GM12878 (cell line): Measurements from ENCODE around the gene ANKRD13D. TPM values are rescaled to one million over a fixed set of nuclear protein-coding genes. Genes with fewer than 3 reads are reported as not detected.

Experiments used
- ATAC-seq: fragments of 200-7000 bp; cut with Tn5 transposase; 3 replicates; pipeline ENCODE4 v1.9.1; 2020; ENCODE audit warnings: mild to moderate bottlenecking, moderate library complexity
- BruUV-seq: library from RNA; stranded (reverse); fragments of 400-500 nt; replicated peaks from 2 replicates; lab custom pipeline; 2021; lab: Mats Ljungman, UMichigan
- CTCF ChIA-PET: fragments of 300-600 bp; sonication (Branson Sonifier 250); formaldehyde crosslinking; extraction: SDS; loops from one replicate; lab custom pipeline; 2021; ENCODE audit warnings: inconsistent platforms; lab: Yijun Ruan, JAX
- POLR2A ChIA-PET: fragments of 350-600 bp; formaldehyde crosslinking; extraction: SDS; loops from one replicate; lab custom pipeline; 2021; ENCODE audit warnings: inconsistent platforms; lab: Charles Lee
- RAD21 ChIA-PET: fragments of 300-600 bp; sonication (Branson Sonifier 250); formaldehyde crosslinking; loops from one replicate; lab custom pipeline; 2023; ENCODE audit warnings: antibody characterized with exemption; ENCODE audit not compliant: unreplicated experiment; lab: Charles Lee
- SMC1A ChIA-PET: fragments of 300-600 bp; sonication (Branson Sonifier 250); formaldehyde crosslinking; loops from one replicate; lab custom pipeline; 2023; ENCODE audit not compliant: unreplicated experiment, uncharacterized antibody; lab: Charles Lee
- DNase-seq: peaks from one replicate; pipeline ENCODE4 v3.0.0-alpha.2; 2011; ENCODE audit warnings: low read depth, low spot score
- FAIRE-seq: peaks from 3 replicates; lab custom pipeline; 2011; peaks lifted over from hg19 to GRCh38; lab: Jason Lieb, UNC
- H2AFZ ChIP-seq: 2 replicates; pipeline ENCODE4 v1.6.0; 2011; ENCODE audit warnings: low read depth, low read length, control low read depth; ENCODE audit not compliant: control insufficient read depth
- H3K27ac ChIP-seq: 2 replicates; pipeline ENCODE4 v1.5.1; 2011; ENCODE audit warnings: control low read depth; ENCODE audit not compliant: control insufficient read depth, insufficient read depth
- H3K27me3 ChIP-seq, 2 experiments: replicated peaks in 1 of 2; 2 replicates each; pipeline versions ENCODE4 v1.6.0 to v1.6.1; 2011; ENCODE audit warnings: low read length in 1 of 2; ENCODE audit not compliant: control insufficient read depth in 2 of 2, insufficient read depth in 2 of 2
- H3K36me3 ChIP-seq, 2 experiments: 2 replicates each; pipeline ENCODE4 v1.5.1; 2011; ENCODE audit warnings: low read length in 1 of 2; ENCODE audit not compliant: control insufficient read depth in 2 of 2, insufficient read depth in 2 of 2
- H3K4me1 ChIP-seq: 2 replicates; pipeline ENCODE4 v1.6.1; 2011; ENCODE audit warnings: mild to moderate bottlenecking, low read length, moderate library complexity, mixed read lengths; ENCODE audit not compliant: control insufficient read depth, insufficient read depth
- H3K4me2 ChIP-seq: 2 replicates; pipeline ENCODE4 v1.6.0; 2011; ENCODE audit warnings: control low read depth; ENCODE audit not compliant: control insufficient read depth, insufficient read depth
- H3K4me3 ChIP-seq: fragments of 200-600 bp; sonication (generic); 2 replicates; pipeline ENCODE4 v1.5.1; 2016
- H3K79me2 ChIP-seq: 2 replicates; pipeline ENCODE4 v1.6.0; 2011; ENCODE audit warnings: low read length; ENCODE audit not compliant: control insufficient read depth, insufficient read depth
- H3K9ac ChIP-seq: 2 replicates; pipeline ENCODE4 v1.8.0; 2011; ENCODE audit warnings: low read length, control low read depth, mixed read lengths; ENCODE audit not compliant: control insufficient read depth, insufficient read depth
- H3K9me3 ChIP-seq: replicated peaks from 3 replicates; pipeline ENCODE4 v1.5.1; 2011; ENCODE audit warnings: mild to moderate bottlenecking, low read length; ENCODE audit not compliant: control insufficient read depth, insufficient read depth
- H4K20me1 ChIP-seq: 2 replicates; pipeline ENCODE4 v1.6.0; 2011; ENCODE audit not compliant: control insufficient read depth, insufficient read depth
- CBFB ChIP-seq: IDR thresholded peaks from 2 replicates; pipeline ENCODE4 v1.6.1; 2016; ENCODE audit warnings: antibody characterized with exemption, low read depth
- GATAD2B ChIP-seq: fragments of 450-650 bp; conservative IDR thresholded peaks from 2 replicates; pipeline ENCODE4 v1.6.1; 2017; ENCODE audit warnings: low read depth, mild to moderate bottlenecking, moderate library complexity
- KAT2A ChIP-seq: conservative IDR thresholded peaks from 2 replicates; pipeline ENCODE4 v1.6.1; 2011; ENCODE audit warnings: low read depth, low read length; ENCODE audit not compliant: control insufficient read depth
- LARP7 ChIP-seq: fragments of 450-650 bp; IDR thresholded peaks from 2 replicates; pipeline ENCODE4 v1.6.1; 2017; ENCODE audit warnings: mild to moderate bottlenecking
- MYC ChIP-seq: IDR thresholded peaks from 2 replicates; pipeline ENCODE4 v1.6.1; 2011; ENCODE audit warnings: mild to moderate bottlenecking, low read length, moderate library complexity, inconsistent platforms; ENCODE audit not compliant: insufficient read depth, insufficient replicate concordance, insufficient read length, severe bottlenecking
- NRF1 ChIP-seq: conservative IDR thresholded peaks from 2 replicates; pipeline ENCODE4 v1.6.1; 2011; ENCODE audit warnings: mild to moderate bottlenecking, low read depth, low read length, improper control_type of control experiment
- PRDM15 ChIP-seq: fragments of 450-650 bp; formaldehyde crosslinking; IDR thresholded peaks from 2 replicates; pipeline ENCODE4 v1.4.0; 2020; ENCODE audit warnings: mild to moderate bottlenecking, moderate library complexity
- SREBF2 ChIP-seq: IDR thresholded peaks from 2 replicates; pipeline ENCODE4 v1.6.1; 2012; ENCODE audit warnings: mild to moderate bottlenecking, low read length
- STAT1 ChIP-seq: fragments of 450-650 bp; conservative IDR thresholded peaks from 2 replicates; pipeline ENCODE4 v1.6.1; 2014; ENCODE audit warnings: antibody characterized with exemption, mild to moderate bottlenecking
- TCF7 ChIP-seq: IDR thresholded peaks from 2 replicates; pipeline ENCODE4 v1.6.1; 2014; ENCODE audit warnings: antibody characterized with exemption, borderline replicate concordance
- USF2 ChIP-seq: IDR thresholded peaks from 2 replicates; pipeline ENCODE4 v1.6.1; 2011; ENCODE audit warnings: low read depth, low read length, improper control_type of control experiment, borderline replicate concordance
- whole genome bisulfite sequencing: methylation state at CpG from one replicate; pipeline ENCODE4 v1.1.6; 2016; ENCODE audit warnings: low lambda C conversion rate; ENCODE audit not compliant: insufficient replicate concordance, insufficient coverage; ENCODE audit errors: missing lambda C conversion rate; 5-methylcytosine and 5-hydroxymethylcytosine counted together
- in situ Hi-C: fragments of 300-500 bp; cut with MboI; formaldehyde crosslinking; loops from 9 replicates; pipeline ENCODE4 v1.14.3; 2018; ENCODE audit warnings: mixed read lengths
- intact Hi-C: fragments of 100-400 bp; cut with micrococcal nuclease; formaldehyde crosslinking; loops from one replicate; pipeline ENCODE4 v1.14.2; 2022; ENCODE audit not compliant: unreplicated experiment
- polyA plus RNA-seq, 11 experiments: library from polyadenylated mRNA; depleted of rRNA in 4 of 11; unstranded in 6 of 11; stranded (reverse) in 5 of 11; fragments of >200 nt; fragmentation: Nextera tagmentation in 4 of 11; fragmentation: Illumina TruSeq in 1 of 11; extraction: Ambion mirVana in 4 of 11; extraction: Trizol in 1 of 11; gene quantifications; 1 replicate in 1 of 11; 2 replicates in 10 of 11; pipeline versions ENCODE4 v1.2.1 to v1.2.3, GENCODE V29; 2011 to 2016; ENCODE audit warnings: inconsistent platforms in 2 of 11, missing spikeins in 2 of 11, low read depth in 1 of 11
- total RNA-seq, 4 experiments: library from RNA; depleted of rRNA in 3 of 4; stranded (reverse); fragments of >200 nt in 3 of 4; fragmentation: Illumina TruSeq in 1 of 4; extraction: Trizol in 1 of 4; gene quantifications; 2 replicates each; pipeline versions ENCODE4 v1.2.1 to v1.2.3, GENCODE V29; 2013 to 2021
- TF ChIP-seq, protein P1 (sequence below): fragments of 450-650 bp; IDR thresholded peaks from 2 replicates; pipeline ENCODE4 v1.6.1; 2017; ENCODE audit warnings: borderline replicate concordance

ANKRD13D gene
- total and polyA plus RNA-seq, 10 of the 15 experiments (the other 5 are each of a cell fraction or from before 2014, with no cell fraction given): 2.0 to 56.2 (median 21.4) TPM

DNA sequence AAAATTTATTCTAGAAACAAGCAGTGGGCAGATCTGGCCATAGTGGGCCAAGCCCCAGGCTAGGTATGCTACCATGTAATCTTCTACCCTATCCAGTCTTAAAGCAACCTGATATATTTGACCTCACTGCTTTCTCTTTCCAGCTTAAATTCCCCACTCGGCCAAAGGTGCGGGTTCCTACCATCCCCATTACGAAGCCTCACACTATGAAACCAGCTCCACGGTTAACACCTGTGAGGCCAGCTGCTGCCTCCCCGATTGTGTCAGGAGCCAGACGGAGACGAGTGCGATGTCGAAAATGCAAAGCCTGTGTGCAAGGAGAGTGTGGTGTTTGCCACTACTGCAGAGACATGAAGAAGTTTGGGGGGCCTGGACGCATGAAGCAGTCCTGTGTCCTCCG, 44.1 kb upstream of the ANKRD13D start:
- H3K36me3 ChIP-seq: peaks cover 27 to 56% of the 10 kb centered on the region in 2 experiments
- 100% methylated on average over 11 of the region's 11 CpGs for WGBS
- H3K4me3 ChIP-seq: no peak overlapping the region
- peaks cover 51% of the 10 kb centered on the region for H3K79me2 ChIP-seq
- in situ Hi-C loops (no loop called here), intact Hi-C loops (loop anchor here (10.0 kb wide), 1 partner anchor 160 kb away; no protein-coding TSS in a partner anchor)
- H3K27ac ChIP-seq: no peak overlapping the region
- H2AFZ ChIP-seq: no peak overlapping the region
- ChIA-PET RAD21 (no interaction called here), SMC1A (interaction anchor here (0.8 to 1.5 kb wide), 2 partner anchors 17 to 73 kb away, joined by 3 read pairs; no protein-coding TSS in a partner anchor), POLR2A (no interaction called here), CTCF (interaction anchor here (2.1 kb wide), 1 partner anchor 101 kb away, joined by 6 read pairs; no protein-coding TSS in a partner anchor)
- H3K9me3 ChIP-seq: no peaks in the 10 kb centered on the region
- H4K20me1 ChIP-seq: peaks cover 6% of the 10 kb centered on the region; the same call in 1 of the 2 replicates
- no TSS peak for BruUV-seq
- H3K27me3 ChIP-seq: no peaks in the 10 kb centered on the region
- peaks cover 11% of the 10 kb centered on the region for H3K4me1 ChIP-seq
- TF ChIP-seq KAT2A (no peak), PRDM15 (no peak), LARP7 (no peak), NRF1 (no peak), STAT1 (no peak), USF2 (no peak), SREBF2 (no peak), MYC (no peak), CBFB (no peak), GATAD2B (no peak), TCF7 (no peak)
- TF ChIP-seq, protein P1, sequence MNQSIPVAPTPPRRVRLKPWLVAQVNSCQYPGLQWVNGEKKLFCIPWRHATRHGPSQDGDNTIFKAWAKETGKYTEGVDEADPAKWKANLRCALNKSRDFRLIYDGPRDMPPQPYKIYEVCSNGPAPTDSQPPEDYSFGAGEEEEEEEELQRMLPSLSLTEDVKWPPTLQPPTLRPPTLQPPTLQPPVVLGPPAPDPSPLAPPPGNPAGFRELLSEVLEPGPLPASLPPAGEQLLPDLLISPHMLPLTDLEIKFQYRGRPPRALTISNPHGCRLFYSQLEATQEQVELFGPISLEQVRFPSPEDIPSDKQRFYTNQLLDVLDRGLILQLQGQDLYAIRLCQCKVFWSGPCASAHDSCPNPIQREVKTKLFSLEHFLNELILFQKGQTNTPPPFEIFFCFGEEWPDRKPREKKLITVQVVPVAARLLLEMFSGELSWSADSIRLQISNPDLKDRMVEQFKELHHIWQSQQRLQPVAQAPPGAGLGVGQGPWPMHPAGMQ: no peak
- no peak for ATAC-seq
- no peak for FAIRE-seq
- DNase-seq: no peak
- no peak overlapping the region for H3K4me2 ChIP-seq
- no peak overlapping the region for H3K9ac ChIP-seq
